NCI-H1417 treated with DMSO at 0.1 percent for 48 hours (cell line): Measurements from ENCODE around the gene ACAT2.
"Not testable (repeated sequence)": the region's sequence is repeated elsewhere in the genome, so short reads cannot be mapped to it uniquely, and the experiment has no call there.

Source experiments
- DNase-seq: peaks from one replicate; lab custom pipeline; 2025; lab: John Stamatoyannopoulos, UW

ACAT2 gene

DNA sequence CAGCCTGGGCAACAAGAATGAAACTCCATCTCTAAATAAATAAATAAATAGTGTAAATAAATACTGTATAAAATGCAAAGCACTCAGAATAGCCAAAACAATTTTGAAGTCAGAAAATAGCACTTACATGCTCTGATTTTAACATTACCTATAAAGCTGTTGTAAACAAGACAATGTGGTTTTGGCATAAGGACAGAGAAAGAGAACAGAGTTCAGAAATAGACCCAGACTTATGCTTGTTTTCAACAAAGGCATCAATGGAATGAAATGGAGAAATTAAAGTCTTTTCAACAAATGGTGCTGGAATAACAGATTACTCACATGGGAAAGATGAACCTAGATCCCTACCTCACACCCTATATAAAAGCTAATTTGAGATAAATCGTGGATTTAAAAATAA, 10.4 kb downstream of the ACAT2 start:
- no peak for DNase-seq

DNA sequence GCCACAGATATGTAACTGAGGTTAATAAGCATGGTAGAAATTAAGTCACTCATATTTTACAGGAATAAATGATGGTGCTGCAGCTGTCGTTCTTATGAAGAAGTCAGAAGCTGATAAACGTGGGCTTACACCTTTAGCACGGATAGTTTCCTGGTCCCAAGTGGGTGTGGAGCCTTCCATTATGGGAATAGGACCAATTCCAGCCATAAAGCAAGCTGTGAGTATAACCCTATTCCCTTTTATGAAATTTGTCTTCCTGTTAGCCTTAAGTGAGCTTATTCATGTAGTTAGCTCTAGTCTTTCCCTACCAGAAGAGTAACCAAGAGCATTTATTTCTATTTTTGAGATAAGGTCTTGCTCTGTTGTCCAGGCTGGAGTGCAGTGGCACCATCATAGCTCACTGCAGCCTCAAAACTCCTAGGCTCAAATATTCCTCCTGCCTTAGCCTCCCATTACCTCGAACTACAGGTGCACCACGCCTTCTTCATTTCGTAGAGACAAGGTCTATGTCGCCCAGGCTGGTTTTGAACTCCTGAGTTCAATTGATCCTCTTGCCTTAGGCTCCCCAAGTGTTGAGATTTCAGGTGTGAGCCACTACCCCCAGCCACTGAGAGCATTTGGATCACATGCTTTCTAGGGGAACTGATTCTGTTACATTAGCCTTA, 15.5 kb downstream of the ACAT2 start:
- no peak for DNase-seq

DNA sequence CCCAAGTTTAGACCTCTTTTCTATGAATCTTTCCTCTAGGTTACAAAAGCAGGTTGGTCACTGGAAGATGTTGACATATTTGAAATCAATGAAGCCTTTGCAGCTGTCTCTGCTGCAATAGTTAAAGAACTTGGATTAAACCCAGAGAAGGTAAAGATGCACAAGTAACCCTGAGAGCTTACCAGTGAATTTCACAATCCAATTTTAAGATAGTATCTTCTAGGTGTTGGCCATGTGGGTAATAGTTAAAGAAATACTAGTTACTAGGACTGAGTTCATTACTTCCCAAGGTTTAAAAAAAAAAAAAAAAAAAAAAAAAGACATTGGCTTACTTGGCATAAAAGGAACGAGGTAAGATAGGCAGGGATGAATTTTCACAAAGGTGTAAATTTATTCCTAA, 16.3 kb downstream of the ACAT2 start:
- DNase-seq = no peak

DNA sequence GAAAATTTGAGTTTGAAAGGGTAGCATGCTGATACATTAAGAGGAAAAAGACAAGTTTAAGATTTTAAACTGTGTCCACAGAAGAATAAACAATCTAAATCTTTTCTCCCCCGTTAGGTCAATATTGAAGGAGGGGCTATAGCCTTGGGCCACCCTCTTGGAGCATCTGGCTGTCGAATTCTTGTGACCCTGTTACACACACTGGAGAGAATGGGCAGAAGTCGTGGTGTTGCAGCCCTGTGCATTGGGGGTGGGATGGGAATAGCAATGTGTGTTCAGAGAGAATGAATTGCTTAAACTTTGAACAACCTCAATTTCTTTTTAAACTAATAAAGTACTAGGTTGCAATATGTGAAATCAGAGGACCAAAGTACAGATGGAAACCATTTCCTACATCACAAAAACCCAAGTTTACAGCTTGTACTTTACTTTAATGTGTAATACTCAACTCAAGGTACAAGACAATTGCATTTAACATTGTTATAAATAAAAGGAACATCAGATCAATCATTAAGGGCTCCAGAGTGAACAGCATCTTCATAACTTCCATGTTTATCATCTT, 16.8 kb downstream of the ACAT2 start:
- no peak for DNase-seq

DNA sequence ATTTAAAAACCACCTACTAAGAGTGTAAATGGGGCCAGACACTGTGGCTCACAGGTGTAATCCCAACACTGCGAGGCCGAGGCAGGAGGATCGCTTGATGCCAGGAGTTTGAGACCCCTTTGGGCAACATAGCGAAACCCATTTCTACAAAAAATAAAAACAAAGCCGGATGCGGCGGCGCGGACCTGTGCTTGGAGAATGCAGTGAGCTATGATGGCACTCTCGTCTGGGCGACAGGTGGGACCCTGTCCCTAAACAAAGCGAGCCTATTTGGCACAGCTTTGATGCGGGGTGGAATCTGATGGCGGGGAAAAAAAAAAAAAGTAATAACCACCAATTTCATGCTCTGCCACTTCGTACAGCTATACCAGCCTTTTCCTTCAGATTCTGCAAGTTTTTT, 26.4 kb downstream of the ACAT2 start:
- DNase-seq = no peak

DNA sequence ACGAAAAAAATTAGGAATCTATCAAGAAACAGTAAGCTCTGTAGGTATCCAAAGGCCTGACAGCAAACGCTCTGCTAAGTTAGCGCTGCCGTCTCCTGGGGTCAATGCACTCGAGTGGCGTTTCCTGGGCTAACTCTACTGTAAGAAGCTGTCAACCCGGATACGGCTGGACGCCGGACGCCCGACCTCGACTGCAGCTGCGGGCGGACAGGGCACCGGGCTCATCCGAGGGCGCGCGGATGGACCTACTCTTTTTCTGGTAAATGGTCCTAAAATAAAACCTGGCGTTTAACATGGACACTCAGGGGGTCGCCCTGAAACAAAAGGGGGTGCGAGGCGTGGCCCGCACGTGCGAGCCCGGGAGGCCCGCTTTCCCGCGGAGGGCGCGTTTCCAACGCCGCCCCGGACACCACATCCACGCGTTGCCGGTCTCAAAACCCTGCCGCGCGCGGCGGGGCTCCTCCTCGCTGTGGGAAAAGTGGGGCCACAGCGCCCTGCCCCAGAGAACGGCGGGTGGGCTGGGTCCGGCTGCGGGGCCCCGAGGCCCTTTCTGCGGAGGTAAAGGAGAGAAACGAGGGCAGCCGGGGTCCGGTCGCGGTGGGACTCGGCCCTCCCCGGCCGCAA, 27.0 kb downstream of the ACAT2 start:
- no peak for DNase-seq

DNA sequence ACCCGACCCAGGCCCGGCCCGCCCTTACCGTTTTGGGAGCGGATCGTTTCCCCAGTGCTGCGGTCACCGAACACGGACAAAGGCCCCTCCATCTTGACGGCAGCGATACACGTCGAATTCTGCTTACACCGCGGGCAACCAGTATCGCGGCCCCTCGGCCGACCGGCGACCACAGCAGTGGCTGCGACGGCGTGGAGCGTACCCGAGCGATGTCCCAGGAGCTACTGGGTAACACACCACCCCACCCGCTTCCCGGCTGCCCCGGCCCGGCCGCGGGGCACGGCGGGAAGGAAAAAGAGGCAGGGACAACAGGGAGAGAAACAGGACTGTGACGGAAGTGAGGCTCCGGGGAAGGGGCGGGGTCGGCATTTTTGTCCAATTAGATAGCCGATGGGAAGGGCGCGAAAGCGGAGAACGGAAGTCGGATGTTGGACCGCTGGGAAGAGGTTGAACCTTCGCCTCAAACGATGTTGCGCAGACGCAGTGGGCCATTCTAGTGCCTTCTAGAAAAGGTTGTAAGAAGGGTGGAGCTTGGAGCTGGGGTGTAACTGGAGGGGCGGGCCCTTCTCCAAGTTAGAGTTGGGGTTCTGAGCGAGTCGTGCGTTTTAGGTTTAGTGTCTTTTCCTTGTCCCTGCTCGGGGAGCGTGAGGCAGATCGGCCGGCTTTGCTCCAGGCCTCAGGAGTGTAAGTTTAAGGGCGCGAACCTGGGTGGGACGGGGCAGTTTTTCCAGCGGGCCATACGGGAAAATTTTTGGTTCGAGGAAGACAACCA, 27.7 kb downstream of the ACAT2 start, which contains the start of gene TCP1:
Gene TCP1 (minus strand): TSS at position 226 of the 772 bp plus-strand sequence. CDS start 134 bp downstream, at position 92.
- peak; percentile 99 for DNase-seq

DNA sequence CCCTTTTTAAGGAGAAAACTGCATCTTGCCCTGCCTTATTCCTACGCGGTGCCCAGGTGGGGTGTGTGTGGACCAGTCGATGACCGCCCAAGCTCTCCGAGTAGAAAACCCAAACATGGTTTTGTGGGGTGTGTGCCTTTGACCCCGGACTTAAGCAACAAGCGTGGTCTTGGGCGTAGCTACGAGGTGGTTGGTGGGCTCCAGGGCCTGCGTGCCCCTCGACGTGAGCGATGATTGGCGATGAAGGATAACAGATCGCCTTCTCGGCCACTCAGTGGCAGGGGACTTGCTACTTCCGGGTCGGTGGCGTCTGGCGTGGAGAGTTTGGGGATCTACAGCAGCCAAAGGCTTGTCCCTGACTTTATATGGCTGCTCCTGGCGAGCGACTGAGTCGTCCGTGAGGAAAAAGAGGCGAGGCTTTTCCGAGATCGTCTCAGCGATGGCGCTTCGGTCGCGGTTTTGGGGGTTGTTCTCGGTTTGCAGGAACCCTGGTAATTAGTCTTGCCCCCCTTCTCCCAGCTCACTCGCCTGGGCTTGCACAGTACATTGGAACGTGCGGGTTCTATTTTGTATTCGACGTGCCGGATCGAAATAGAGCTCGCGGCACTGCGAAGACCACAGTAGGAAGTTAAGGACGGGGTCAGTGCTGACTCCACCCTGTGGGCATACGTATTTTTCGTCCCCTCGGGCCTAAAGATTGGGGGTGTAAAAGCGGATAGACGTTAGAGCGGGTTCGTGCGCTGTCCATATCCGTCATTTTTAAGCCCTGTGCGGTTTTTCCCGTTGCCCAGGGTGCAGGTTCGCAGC, 28.5 kb downstream of the ACAT2 start, which contains the start of gene MRPL18:
Gene MRPL18 (plus strand): TSS at position 319 of the 807 bp plus-strand sequence. CDS start 121 bp downstream, at position 440.
- DNase-seq = peak; percentile 79

DNA sequence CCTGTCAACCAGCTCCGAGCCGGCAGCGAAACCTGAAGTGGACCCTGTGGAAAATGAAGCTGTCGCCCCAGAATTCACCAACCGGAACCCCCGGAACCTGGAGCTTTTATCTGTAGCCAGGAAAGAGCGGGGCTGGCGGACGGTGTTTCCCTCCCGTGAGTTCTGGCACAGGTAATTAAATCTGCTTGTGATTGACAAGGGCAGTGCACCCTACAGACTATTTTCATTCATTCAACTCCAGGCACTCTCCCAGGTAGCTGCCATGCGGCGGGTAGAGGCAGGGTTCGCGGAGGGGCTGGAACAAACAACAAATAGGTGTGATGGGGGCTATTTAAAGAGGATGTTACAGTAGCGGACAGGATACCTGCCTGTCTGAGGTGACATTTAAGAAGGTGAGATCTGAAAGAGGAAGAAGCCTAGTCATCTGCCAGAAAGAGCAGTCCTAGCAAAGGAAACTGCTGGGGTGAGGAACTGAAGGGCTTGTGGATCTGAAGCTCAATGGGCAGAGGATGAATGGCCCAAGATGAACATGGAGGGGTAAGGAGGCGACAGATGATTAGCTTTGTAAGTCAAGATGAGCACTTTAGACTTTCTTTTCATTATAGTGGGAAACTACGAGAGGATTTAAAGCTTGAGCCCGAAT, 29.2 kb downstream of the ACAT2 start:
- DNase-seq = no peak

DNA sequence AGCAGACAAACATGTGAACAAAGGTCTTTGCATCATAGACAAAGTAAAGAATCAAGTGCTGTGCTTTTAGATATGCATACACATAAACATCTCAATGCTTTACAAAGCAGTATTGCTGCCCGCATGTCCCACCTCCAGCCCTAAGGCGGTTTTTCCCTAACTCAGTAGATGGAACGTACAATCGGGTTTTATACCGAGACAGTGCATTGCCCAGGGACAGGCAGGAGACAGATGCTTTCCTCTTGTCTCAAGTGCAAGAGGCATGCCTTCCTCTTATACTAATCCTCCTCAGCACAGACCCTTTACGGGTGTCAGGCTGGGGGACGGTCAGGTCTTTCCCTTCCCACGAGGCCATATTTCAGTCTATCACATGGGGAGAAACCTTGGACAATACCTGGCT, 33.1 kb downstream of the ACAT2 start:
- DNase-seq = not testable (repeated sequence)

DNA sequence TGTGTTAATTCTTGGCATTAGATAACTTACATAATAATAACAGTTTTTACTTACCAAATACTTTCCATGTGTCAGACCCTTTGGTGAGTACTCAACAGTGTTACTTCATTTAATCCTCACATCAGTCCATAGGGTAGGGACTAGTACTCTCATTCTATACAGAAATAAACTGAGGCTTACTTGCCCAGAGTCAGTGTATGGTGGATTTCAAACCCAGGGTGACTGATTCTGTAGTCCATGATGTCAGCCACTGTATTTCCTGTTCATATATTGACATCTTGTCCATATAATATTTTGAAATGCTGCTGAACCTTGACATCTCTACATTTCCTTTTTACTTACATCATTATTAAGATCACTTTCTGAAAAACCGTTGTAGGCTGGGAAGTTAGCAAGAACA, 35.7 kb downstream of the ACAT2 start:
- DNase-seq = no peak

DNA sequence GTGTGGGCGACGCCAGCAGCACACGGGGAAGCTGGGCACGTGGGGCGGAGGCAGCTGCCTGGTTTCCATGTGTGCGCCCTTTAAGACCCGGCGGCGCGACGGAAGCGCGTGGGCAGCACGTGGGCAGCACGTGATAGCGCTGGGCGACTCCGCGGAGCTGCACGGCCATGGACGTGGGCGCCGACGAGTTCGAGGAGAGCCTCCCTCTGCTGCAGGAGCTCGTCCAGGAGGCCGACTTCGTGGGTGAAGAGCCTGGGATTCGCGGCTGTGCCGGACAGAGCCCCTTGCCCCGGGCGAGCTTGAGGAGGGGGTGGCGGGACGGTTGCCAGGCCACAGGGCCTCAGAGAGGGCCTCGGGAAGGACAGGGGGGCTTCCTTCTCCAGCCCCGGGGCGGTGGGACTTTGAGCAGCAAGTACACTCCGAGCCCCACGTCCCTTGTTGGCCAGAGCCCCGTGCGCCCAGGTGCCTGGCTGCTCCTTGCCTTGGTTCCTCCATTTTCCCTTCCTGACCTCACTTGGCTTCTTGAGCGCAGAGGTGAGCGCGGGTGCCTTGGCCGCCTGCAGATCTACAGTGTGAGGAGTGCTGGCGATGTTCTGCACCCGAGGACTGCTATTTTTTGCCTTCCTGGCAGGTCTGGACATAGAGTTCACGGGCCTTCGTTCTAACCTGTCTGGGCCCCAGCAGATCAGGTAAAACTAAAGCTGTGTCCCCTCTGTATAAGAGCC, 38.5 kb downstream of the ACAT2 start, which contains the start of gene PNLDC1:
Gene PNLDC1 (plus strand): TSS at position 136 of the 725 bp plus-strand sequence. CDS start 32 bp downstream, at position 168.
- no peak for DNase-seq

DNA sequence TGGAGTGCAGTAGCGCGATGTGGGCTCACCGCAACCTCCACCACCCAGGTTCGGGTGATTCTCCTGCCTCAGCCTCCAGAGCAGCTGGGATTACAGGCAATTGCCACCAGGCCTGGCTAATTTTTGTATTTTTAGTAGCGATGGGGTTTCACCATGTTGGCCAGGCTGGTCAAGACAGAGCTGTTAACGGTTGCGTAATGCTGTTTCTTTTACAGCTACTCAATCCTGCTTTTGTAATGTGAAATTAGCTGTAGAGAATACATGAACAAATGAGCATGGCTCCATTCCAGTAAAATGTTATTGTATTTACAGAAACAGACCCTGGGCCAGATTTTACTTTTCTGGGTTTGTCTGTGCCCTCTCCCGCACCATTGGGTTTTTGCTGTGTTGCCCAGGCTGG, 40.1 kb downstream of the ACAT2 start:
- no peak for DNase-seq

DNA sequence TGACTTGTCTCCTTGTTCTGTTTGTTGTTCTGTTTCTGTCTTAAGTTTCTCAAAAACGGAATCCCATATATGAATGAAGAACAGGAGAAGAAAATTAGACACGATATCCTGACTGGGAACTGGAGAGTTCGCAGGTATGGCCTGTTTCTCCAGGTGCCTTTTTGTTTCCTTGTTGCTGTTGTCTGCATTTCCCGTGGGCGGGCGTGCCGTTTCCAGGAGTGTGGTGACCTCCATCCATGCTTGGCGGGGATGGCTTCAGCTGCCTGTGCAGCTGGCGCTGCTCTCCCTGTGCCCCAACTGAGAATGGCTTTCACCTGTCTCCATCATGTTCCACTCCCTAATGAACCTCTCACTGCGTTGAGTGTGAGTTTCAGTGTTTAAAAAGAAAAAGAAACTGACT, 42.7 kb downstream of the ACAT2 start:
- DNase-seq = no peak

DNA sequence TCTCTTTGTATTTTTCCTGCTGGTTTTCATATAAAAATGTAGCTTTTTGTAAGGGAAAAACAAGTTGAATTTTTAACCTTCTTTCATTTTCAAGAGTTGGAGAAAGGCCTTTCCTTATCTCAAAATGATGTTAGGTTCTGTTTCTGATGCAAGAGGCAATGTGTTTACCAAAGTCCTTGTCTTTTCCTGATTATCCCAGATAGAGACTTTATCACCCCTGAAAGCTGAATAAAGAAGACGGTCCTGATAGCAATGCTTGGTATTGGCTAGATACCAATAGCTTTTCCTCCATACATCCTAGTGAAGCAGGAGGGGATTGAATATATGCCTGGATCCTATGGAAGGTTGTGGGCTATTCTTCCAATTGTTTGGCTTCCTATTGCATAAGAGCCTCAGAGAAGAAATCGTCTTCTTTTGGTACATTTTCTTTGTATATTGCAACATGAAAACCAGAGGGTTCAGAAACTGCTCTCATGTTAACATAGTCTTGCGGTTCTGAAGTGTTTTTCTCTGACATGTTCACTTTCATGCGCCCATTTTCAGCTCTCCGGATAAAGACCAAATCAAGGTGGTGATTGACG, 43.7 kb downstream of the ACAT2 start:
- DNase-seq = no peak

DNA sequence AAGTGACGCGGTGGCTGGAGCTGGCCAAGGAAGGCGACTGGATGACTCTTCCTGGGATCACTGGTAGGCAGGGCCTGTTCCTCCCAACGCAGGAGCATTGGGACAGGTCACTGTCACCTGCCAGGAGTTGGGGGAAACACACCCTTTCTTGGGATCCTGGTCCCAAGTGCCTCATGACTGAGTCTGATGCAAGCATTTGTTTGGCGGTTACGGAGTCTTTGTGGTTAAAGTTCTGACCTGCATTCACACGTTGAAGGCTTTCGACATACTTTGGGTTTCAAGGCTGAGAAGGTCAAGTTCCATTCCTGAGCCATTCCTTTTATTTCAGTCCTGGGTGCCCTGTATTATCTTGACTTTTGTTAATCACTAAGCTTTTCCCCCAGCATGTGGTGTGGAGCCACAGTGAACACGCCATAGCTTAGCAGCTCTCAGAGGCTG, 44.2 kb downstream of the ACAT2 start:
- no peak for DNase-seq

DNA sequence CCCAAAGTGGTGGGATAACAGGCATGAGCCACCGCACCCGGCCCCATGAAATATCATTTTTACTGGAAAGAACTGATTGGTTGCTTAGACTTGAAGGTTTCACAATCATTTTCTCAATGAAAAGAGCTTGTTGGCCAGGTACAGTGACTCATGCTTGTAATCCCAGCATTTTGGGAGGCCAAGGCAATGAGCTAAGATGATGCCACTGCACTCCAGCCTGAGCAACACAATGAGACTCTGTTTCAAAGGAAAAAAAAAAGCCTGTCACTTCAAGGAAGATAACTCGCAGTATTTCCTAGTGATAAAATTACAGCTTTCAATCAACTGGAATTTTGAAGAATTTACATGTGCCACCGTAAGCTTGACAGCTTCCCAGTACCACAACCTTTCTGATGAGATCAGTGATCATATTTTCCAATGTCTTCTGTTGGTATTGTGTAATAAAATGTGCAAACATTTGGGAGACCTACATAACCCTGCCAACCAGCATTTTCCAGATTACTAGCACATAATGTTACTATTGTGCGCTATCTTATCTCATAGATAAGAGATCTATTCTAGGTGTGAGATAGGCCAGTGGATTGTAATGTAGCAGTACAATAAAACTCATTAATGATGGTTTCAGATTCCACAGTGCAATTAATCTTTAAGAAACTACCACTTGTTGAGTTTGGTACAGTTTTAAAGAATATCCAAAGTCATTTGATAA, 45.5 kb downstream of the ACAT2 start:
- no peak for DNase-seq

DNA sequence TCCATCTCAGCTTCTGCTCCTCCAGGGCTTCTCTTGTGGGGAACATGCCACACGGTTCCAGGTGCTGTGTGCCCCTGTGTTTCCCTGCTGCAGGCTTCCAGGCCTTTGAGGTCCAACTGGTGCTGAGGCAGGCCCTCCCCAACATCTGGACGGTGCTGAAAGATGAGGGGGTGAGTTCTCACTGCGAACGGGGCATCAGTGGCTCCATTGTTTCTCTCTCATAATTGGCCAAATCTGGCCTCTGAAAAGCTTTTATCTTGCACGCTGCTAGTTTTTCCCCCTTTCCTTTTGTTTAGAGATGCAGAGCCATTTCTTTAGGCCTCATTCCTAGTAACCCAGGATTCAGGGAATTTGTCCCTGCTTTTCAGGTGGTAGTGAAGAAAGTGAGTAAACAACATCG, 46.8 kb downstream of the ACAT2 start:
- DNase-seq = no peak

DNA sequence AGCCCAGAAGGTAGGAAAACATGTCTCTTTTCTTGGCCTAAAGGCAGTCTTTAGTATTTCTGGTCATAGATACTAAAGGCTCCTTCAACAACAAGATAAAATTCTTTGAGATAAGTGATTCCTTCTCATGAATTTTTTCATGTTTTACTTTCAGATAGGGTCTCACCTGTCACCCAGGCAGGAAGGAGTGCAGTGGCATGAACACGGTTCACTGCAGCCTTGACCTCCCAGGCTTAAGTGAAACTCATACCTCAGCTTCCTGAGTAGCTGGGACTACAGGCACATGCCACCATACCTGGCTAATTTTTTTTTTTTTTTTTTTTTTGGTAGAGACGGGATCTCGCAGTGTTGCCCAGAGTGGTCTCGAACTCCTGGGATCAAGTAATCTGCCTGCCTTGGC, 47.3 kb downstream of the ACAT2 start:
- no peak for DNase-seq
